GM21526 (cell line): ENCODE results near the gene ARHGAP18.

Source experiments
- ATAC-seq: cut with Tn5 transposase; IDR thresholded peaks from one replicate; pipeline ENCODE4 v1.9.1; 2021; ENCODE audit warnings: moderate library complexity; ENCODE audit not compliant: unreplicated experiment, low FRiP score

The ARHGAP18 gene

DNA sequence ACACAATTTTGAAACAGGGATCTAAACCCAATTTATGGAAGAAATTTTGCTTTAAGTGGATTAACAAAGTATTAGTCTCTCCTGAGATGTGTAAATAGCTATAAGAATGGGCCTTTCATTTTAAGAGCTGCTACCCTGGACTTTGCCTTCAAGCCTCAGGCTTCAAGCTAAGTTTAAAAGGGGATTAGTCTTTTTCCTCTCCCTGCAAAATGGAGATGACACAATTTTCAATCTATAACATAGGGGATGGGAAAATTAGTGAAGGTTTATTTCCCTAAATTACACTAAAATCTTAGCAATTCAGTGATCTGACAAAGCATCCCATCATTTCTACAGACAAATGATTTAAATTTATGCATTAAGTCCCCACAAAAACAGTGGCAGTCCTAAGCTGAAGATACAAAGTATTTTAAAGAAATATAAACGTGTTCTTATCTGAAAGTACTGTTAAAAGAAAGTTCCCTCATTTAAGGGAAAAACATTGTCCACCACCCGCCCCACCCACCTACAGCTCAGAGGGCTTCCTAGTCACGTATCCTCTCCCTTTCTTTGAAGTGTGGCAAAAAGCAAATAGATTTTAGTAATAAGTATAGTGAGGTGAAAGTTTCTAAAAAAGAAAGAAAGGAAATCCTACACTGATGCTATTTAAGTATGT is 14.5 kb downstream of the ARHGAP18 start:
- peak; percentile 71 for ATAC-seq

DNA sequence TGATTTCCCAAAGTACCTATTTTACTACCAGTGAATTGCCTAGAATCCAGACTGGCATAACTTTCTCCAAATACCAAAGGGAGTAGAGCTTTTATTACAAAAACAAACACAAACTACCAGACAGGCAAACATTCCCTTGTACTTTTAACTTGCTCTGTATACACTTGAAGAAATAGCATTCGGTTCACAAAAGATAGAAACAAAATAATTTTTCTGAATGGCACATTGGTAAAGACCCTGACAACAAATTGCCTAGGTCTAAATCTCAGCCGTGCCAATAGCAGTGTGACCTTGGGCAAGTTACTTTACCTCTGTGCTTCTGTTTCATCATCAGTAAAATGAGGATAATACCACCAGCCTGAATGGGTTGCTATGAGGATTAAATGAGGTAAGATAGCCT is 15.9 kb downstream of the ARHGAP18 start:
- ATAC-seq = no peak

DNA sequence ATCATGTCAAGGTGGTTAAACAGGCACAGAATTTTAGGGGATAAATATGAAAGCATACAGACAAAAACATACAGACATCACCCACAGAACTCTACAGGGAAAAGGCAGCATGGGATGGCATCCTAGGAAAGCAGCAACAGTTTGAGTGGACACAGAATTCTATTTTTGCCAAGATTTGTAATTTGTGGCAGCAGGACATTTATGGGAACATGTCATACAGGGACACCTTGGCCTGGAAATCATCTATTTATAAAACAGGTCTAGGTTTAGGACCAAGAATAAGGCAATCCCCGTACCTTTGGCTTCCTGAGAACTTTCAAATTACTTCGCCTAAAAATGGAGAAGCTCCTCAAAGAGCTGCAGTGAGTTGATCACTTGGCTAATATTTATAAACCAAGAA is 17.5 kb downstream of the ARHGAP18 start:
- ATAC-seq = no peak

DNA sequence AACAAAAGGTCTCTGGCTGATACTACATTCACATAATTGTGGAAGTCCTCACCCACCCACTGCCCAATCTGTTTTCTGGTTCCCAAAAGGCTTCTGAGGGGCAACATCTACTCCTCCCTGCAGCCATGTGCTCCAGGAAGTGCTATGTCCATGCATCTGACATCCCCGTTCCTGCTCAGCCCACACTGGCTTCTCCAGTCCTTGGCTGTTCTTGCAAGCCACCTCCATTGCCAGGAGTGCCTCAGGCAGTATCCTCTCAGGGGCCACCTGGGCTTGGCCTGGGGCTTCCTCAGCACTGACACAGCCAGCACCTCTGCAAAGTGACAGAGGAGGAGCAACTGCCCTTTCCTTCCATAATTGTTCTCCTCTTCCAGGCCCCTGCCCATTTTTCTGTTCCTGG is 18.3 kb downstream of the ARHGAP18 start:
- no peak for ATAC-seq

DNA sequence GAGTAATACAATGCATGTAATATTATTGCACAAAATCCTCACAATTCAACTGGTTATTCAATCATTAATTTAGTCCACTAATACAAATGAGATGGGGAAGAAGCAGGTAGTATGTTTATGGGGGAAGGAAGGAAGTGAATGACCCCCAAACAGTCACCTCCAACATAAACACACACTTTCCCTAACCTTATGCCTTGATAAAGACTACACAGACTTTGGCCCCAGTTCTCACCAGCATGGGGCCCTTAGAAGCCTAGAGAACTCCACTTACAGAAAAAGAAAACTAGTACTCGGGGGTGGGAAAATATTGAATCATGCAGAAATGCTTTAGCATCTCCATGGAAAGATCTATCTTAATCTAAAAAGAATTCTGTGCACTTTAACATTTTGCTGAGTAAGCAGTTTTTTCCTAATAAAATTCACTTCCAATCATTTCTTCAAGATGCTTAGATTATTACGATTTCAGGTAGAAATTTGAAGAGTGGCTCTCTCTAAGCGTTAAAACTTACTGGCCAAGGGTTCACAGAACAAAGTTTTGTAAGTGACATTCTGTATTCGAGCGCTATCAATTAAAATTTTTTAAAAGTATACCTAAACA is 18.8 kb downstream of the ARHGAP18 start:
- ATAC-seq = no peak

DNA sequence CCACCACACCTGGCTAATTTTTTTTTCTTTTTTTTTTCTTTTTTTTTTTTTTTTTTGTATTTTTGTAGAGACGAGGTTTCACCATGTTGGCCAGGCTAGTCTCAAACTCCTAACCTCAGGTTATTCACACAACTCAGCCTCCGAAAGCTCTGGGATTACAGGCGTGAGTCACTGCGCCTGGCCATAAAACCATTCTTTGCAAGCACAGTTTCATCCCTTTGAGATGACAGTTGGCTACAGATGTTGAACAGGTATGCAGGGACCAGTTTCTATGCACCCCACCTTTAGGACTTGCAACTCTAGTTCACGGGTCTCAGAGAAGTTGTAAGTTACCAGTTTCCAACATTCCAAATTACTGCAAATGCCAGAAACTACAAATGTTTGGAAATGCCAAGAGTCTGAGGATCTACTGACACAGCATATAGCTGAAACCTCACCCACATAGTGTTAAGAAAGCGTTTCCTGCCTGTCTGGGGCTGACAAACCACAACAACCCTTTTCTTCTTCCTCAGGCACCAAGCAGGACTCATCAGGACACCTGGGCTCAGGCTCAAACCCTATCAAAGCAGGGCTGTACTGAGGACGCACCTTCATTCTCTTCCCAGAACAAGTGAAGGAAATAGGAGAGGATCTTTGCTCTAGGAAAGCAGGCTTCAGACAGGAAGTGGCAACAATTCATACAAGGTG is 22.9 kb downstream of the ARHGAP18 start:
- peak; percentile 83 for ATAC-seq

DNA sequence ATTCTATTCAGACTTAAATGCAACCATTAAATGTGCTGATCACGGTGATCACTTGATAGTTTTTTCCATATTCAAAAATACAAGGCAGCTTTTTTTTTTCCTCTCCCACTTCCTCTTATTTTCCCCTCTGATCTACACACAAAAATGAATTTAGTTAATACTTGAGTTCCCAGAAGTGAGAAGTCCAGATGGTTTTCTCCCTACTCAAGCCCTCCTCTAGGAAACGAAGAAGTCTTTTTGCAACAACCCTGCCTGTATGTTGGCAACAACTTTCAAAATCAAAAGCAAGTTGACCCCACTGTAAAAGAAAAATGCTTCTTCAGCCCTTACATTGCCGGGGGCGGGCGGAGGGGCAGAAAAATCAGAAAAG is 24.3 kb downstream of the ARHGAP18 start:
- no peak for ATAC-seq

DNA sequence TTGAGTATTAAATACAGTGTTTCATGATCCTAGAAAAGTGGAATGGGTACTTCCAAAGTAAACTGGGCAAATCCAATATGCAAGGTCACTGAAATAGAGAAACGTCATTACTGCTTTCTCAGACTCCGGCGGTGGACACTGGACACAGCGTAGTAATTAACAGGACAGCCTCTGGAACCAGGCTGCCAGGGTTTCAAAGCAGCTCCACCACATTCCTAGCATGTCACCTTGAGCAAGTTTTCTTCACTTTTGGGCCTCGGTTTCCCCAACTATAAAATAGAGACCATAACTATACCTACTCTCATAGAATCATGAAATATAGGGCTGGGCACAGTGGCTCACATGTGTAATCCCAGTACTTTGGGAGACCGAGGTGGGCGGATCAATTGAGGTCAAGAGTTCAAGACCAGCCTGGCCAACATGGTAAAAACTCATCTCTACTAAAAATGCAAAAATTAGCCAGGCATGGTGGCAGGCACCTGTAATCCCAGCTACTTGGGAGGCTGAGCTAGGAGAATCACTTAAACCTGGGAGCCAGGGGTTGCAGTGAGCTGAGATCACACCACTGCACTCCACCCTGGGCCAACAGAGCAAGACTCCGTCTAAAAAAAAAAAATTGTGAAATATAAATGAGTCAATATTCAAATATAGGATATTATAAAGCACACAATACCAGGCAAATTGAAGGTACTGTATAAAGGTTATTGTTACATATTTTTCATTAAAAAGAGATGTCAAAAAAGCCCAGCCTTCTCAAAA is 24.9 kb downstream of the ARHGAP18 start:
- ATAC-seq = no peak

DNA sequence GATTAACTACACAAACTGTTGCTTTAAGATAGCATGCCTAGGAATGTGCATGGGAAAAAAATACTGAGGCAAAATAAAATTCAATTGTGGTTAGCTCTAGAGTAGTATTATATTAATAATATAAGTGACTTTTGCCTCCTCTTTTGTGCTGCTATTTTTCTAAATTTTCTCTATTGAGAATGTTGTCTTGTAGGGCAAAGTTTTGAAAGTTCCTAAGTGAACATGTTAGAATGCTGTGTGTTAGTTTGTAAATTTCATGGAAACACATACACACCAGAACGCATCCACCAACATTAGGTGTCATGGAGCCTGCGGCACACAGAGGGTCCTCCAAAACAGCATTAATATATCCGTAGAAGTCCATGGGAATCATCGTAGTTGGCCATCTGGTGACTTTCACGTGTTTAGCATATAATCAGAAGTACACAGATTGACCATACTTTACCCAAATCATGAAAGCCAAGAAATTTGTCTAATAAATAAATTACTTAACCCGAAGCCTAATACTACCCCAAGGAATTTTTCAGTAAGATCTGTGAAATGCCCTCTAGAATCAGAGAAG is 25.6 kb downstream of the ARHGAP18 start:
- no peak for ATAC-seq

DNA sequence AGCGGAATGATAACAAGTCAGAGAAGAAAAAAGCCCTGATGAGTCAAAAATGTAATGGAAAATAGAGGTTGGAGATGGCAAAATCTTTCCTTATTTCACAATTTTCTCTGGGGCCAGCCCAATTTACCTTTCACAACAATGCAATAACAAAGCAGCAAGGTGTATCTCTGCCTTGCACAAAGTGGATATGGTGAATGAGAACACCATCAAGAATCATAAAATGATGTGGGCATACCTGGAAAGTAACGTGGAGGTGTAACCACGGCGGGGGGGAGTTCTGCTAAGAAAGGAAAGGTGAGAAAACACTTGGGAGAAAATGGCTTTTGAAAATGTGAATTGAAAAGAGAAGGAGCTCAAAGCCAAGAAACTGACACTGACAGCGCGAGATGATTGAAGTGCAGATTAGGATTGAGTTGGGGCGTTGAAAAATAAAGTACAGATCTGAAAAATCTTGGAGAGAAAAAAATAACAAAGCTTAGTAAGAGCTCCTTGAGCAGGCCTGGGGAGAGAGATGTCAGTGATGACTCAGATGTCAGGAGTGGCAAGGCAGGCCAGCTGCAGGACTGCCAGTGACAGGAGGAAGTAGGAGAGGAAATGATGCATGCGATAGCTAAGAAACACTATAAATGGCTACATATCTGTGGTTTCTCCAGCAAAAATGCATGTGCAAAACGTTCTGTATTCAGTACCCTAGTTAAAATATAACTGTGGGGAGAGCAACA is 26.2 kb downstream of the ARHGAP18 start:
- ATAC-seq = peak; percentile 91

DNA sequence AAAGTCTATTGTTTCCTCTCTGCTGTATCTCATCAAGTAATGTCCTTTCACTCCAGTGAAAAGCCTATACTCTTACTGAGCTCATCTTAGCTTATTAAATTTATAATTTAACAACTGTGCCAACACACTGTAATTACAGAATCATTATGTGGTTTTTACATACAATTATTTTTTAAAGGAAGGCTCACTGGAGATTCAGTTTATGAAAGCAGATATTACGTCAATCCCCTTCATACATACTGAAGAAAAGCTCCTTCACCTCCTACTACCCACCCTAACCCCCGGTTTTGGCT is 28.1 kb downstream of the ARHGAP18 start:
- no peak for ATAC-seq

DNA sequence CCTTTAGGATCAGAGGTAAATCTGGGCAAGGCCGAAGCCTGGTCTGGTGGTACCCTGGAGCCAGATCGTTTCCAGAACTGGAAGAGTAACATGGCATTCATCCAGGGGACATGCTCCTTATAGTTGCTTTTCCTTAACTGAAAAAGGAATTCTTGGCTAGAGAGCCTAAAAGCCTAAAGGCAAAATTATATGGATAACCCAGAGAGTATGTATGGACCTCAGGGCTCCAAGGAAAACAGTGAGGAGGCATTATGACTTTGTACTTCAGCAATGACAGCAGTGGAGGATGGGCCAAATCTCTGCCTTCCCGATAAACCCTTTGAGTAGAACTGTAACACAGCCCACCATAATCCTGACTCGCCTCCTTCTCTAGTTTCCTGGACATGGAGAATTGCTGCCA is 29.3 kb downstream of the ARHGAP18 start:
- no peak for ATAC-seq

DNA sequence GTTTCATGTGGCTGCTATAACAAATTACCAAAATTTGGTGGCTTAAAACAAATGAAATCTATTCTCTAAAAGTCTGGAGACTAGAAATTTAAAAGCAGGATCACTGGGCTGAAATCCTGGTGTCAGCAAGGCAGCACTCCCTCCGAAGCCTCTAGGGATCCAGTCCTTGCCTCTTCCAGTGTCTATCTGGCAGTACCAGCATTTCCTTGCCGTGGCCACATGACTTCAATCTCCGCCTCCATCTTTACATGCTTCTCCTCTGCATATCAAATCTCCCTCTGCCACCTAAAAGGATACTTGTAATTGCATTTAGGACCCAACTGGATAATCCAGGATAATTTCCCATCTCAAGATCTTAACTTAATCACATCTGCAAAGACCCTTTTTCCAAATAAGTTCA is 30.2 kb downstream of the ARHGAP18 start:
- ATAC-seq = no peak

DNA sequence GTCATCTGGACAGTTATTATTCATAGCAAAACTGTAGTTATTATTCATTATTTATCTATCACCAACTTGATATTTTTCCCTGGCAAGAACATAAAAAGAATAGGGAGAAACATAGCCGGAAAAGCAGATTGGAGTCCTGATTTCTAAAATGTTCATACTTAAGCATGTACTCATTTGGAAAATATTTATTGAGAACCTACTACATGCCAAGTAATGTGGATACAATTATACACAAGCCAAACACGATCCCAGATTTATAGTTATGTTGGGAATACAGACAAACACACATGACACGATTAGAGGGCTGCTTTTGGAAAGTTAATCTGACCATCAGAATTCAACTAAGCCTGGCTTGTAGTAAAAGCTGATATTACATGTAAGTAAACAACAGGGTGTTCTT is 30.7 kb downstream of the ARHGAP18 start:
- ATAC-seq = no peak

DNA sequence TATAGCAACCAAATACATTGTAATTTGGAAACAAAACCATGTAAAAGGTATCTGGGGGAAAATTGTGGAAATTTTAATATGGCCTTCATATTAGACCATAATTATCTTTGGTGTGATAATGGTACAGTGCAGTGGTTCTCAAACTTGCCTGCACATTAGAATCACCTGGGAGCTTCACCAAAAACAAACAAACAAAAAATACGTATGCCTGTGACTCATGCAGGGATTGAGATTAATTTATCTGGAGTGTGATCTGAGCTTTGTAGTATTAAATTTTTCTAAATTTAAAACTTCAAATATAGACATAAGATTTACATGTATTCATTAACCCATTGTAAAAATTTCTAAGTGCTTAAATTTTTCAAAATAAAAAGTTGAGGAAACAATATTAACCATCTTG is 31.5 kb downstream of the ARHGAP18 start:
- no peak for ATAC-seq

DNA sequence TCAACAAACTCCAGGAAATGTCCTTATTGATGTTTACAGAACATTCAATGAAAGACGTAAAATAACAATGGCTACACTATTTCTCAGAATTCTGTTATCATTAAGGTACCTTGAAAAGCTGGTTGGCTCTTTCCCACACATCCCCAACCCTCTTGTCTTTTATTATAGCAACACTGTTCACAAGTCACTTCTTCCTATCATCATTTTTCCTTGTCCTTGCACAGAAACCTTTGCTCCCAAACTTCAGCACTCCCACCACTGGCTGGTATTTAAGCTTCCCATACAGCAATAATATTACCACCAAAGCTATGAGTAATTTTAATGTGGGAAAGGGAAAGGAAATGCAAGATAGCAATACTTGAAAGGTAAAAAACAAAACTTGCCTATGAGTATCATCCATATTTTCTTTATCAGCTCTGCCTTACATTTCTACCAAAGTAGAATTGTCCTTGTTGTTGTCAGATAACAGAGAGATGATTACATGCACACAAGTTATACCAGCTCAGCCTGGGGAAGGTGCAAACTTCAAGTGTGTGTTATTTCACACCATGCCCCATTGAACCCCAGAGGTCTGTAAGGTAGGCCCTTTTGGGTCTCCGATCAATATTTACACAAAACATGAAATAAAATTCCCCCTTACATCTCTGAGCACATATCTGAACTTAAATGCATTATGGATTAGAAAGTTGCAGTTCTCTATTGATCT is 32.2 kb downstream of the ARHGAP18 start:
- no peak for ATAC-seq

DNA sequence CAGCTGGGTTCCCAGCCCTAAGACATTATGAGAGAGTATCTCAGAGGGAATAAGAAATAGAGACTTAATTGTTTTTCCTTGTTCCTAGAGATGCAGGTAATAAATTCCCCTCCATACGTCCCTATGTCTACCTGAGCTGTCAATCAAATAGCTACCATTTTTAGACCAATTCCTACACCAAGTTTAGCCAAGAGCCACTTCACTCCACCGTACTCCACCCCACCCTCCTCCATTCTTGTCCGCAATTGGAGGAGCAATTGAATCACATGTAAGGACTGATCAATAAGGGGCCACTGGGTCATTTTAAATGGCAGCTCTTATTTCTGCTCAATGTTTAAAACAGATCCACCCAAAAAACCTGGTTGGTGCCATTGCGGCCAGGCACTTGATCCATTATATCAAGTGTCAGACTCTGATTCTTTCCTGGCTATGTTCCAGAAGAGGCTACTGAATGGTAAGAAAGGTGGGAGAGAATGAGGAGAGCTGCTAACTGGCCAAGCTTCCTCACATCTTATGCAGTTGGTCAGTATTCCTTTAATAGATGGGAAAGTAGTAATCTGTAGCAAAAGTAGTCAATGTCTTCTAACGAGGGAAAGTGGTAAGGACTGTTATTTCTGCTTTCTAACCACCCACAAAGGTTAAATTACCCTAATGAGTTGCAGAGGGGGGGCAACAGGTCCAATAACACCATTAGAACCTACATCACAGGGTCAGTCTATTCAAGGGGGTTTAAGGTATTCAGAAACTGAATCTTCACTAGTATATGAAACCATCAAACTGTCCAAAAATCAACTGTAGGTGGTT is 34.1 kb downstream of the ARHGAP18 start:
- ATAC-seq = no peak

DNA sequence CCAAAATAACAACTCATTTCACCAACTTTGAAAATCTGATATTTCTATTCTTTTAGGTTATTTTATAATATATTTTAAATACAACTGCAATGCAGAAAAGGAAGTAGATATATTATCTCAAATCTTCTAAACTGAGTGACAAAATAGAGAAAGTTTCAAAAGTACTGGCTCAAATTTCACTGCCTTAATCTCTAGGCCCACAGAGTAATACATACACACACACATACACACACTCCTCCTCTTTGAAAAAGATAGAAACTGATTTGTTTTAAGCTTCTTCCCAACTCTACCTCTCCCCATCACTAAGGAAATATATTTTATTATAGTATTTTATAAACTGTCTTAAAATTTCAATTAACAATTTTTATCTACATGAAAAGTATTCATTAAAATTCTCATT is 36.2 kb downstream of the ARHGAP18 start:
- ATAC-seq = no peak

DNA sequence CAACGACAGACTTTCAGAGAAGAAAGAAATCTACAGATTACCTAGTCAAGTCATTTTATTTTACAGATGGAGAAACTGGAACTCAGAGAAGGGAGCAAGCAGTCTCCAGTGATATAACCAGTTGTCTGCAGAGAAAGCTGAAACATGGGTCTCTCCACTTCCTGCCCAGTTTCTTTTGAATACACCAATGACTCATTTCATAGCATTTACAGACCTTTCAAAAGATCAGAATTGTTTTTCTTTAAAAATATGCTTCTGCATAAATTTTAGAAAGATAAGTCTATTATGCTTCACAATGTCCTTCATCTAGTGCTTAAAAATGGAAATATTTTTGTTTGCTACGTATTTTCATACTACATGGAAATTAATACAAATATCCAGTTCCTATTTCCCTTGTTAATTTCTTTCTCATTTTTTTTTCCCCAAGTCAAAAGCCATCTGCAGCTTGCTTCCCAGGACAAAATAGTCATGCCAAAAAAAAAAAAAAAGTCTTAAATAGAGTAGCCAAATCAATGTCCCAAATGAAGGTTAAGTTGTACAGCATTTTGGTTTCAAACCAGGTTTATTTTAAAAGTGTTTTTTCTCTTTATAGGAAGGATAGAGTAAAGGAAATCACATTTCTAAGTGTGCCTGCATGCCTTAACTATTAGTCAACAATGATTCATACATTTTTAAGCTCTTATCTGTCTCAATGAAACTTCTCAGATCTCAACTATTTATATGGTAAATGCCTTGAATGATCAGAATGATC is 36.9 kb downstream of the ARHGAP18 start:
- peak; percentile 77 for ATAC-seq
